Natural killer cell (primary cell): ENCODE data around the gene RWDD1. TPM values are rescaled to one million over a fixed set of nuclear protein-coding genes. Genes with fewer than 3 reads are reported as not detected.

Experiments
- ATAC-seq, 3 donors: fragments of 150-1000 bp in 2 of 3; fragments of 200-7000 bp in 1 of 3; cut with Tn5 transposase; 1 replicate in 1 of 3; 2 replicates in 2 of 3; pipeline ENCODE4 v1.10.0; 2021; ENCODE audit warnings: mild to moderate bottlenecking in 2 of 3, moderate library complexity in 2 of 3
- DNase-seq, 2 donors: peaks; one replicate each; pipeline versions ENCODE4 v3.0.0 to v3.0.0-alpha.2; 2013 to 2021; ENCODE audit warnings: mixed read lengths in 1 of 2
- H3K27ac ChIP-seq: one replicate; pipeline ENCODE4 v1.5.1; 2013; ENCODE audit warnings: mild to moderate bottlenecking, low read length
- H3K27me3 ChIP-seq: one replicate; pipeline ENCODE4 v1.6.1; 2013; ENCODE audit warnings: low read length; ENCODE audit not compliant: control insufficient read depth, insufficient read depth
- H3K36me3 ChIP-seq: one replicate; pipeline ENCODE4 v1.6.1; 2013; ENCODE audit warnings: low read length; ENCODE audit not compliant: control insufficient read depth, insufficient read depth
- H3K4me1 ChIP-seq: one replicate; pipeline ENCODE4 v1.6.1; 2013; ENCODE audit warnings: low read length; ENCODE audit not compliant: control insufficient read depth, insufficient read depth
- H3K4me3 ChIP-seq: one replicate; pipeline ENCODE4 v1.5.1; 2013; ENCODE audit warnings: low read length
- H3K9me3 ChIP-seq: one replicate; pipeline ENCODE4 v1.6.1; 2013; ENCODE audit warnings: low read length; ENCODE audit not compliant: control insufficient read depth, insufficient read depth
- H3K27ac Mint-ChIP-seq, 2 donors: one replicate each; pipeline ENCODE4 v1.8.0; 2022; ENCODE audit warnings: mild to moderate bottlenecking in 2 of 2, mixed read lengths in 2 of 2, moderate library complexity in 1 of 2
- H3K27me3 Mint-ChIP-seq, 2 donors: one replicate each; pipeline ENCODE4 v1.8.0; 2022; ENCODE audit warnings: low read depth in 2 of 2, mixed read lengths in 2 of 2
- H3K36me3 Mint-ChIP-seq: one replicate; pipeline ENCODE4 v1.8.0; 2022; ENCODE audit warnings: mixed read lengths
- H3K4me1 Mint-ChIP-seq, 2 donors: one replicate each; pipeline ENCODE4 v1.8.0; 2022; ENCODE audit warnings: mixed read lengths in 2 of 2
- H3K4me3 Mint-ChIP-seq: one replicate; pipeline ENCODE4 v1.8.0; 2022; ENCODE audit warnings: mild to moderate bottlenecking, moderate library complexity, mixed read lengths
- H3K9me3 Mint-ChIP-seq, 2 donors: one replicate each; pipeline ENCODE4 v1.8.0; 2022; ENCODE audit warnings: mixed read lengths in 2 of 2
- CTCF ChIP-seq: fragments of 200-600 bp; IDR thresholded peaks from one replicate; pipeline ENCODE4 v1.8.0; 2022; ENCODE audit warnings: antibody characterized with exemption
- WGBS: methylation state at CpG from one replicate; pipeline ENCODE4 v1.1.7; 2013; ENCODE audit warnings: missing lambda C conversion rate; ENCODE audit not compliant: insufficient coverage; 5-methylcytosine and 5-hydroxymethylcytosine counted together
- intact Hi-C: fragments of 100-400 bp; cut with micrococcal nuclease; formaldehyde crosslinking; loops from one replicate; pipeline ENCODE4 v1.14.2; 2022
- total RNA-seq, 4 donors: library from RNA; stranded (reverse); fragments of 120-200 nt in 1 of 4; gene quantifications; one replicate each; pipeline versions ENCODE4 v1.2.3 to v1.2.4, GENCODE V29; 2013 to 2022

Gene RWDD1
- total RNA-seq, 3 donors from 2014 or later (not counting 1 experiment from before 2014, with no cell fraction given) = 47.0 to 48.9 (median 47.1) TPM

- Histone ChIP-seq H3K4me1 (peaks cover 15% of the 10 kb centered on the region), H3K9me3 (no peaks in the 10 kb centered on the region), H3K27me3 (no peaks in the 10 kb centered on the region), H3K36me3 (no peaks in the 10 kb centered on the region), H3K27ac (no peak overlapping the region), H3K4me3 (peak overlapping the region; percentile 41)
- no peaks in the 10 kb centered on the region for H3K9me3 Mint-ChIP-seq
- H3K4me3 Mint-ChIP-seq = peak overlapping the region; percentile 41
- 1% methylated on average over 16 of the region's 16 CpGs for WGBS
- peaks cover 12 to 22% of the 10 kb centered on the region in 2 donors for H3K27me3 Mint-ChIP-seq
- peak in 1 of 2 donors; percentile 23 for DNase-seq
- no peaks in the 10 kb centered on the region for H3K36me3 Mint-ChIP-seq
- ATAC-seq = peak in 2 of 3 donors; percentile 27 to 28
- no peak for TF ChIP-seq CTCF
- peaks cover 14 to 15% of the 10 kb centered on the region in 2 donors for H3K4me1 Mint-ChIP-seq
- intact Hi-C loops = no loop called here
- peak overlapping the region in 1 of 2 donors; percentile 57 for H3K27ac Mint-ChIP-seq
These were observed 45.4 kb downstream of the RWDD1 start for GRCh38 chr6:116616737-116617053.

GRCh38 chr6:116624036-116624805 is 52.9 kb downstream of the RWDD1 start:
- TF ChIP-seq CTCF = no peak
- H3K27me3 ChIP-seq = no peaks in the 10 kb centered on the region
- no peak overlapping the region for H3K4me3 ChIP-seq
- H3K27ac ChIP-seq = no peak overlapping the region
- H3K4me1 Mint-ChIP-seq = no peaks in the 10 kb centered on the region
- intact Hi-C loops = no loop called here
- no peak for DNase-seq
- no peak overlapping the region for H3K4me3 Mint-ChIP-seq
- no peak overlapping the region for H3K27ac Mint-ChIP-seq
- H3K27me3 Mint-ChIP-seq = peaks cover 0 to 12% of the 10 kb centered on the region in 2 donors
- H3K9me3 Mint-ChIP-seq = no peaks in the 10 kb centered on the region
- WGBS = 86% methylated on average over 1 of the region's 3 CpGs
- H3K36me3 ChIP-seq = no peaks in the 10 kb centered on the region
- ATAC-seq = no peak
- no peaks in the 10 kb centered on the region for H3K36me3 Mint-ChIP-seq
- H3K4me1 ChIP-seq = no peaks in the 10 kb centered on the region
- H3K9me3 ChIP-seq = no peaks in the 10 kb centered on the region

GRCh38 chr6:116625872-116626271 is 54.6 kb downstream of the RWDD1 start:
- Histone ChIP-seq H3K4me1 (no peaks in the 10 kb centered on the region), H3K36me3 (no peaks in the 10 kb centered on the region), H3K27me3 (no peaks in the 10 kb centered on the region), H3K4me3 (no peak overlapping the region), H3K9me3 (no peaks in the 10 kb centered on the region), H3K27ac (no peak overlapping the region)
- Mint-ChIP-seq H3K27me3 (peaks cover 0 to 12% of the 10 kb centered on the region in 2 donors), H3K36me3 (no peaks in the 10 kb centered on the region), H3K9me3 (no peaks in the 10 kb centered on the region), H3K27ac (no peak overlapping the region), H3K4me1 (no peaks in the 10 kb centered on the region), H3K4me3 (no peak overlapping the region)
- no peak for TF ChIP-seq CTCF
- intact Hi-C loops = no loop called here
- WGBS = 100% methylated on average over 1 of the region's 3 CpGs
- ATAC-seq (no peak), DNase-seq (no peak)

- H3K27me3 Mint-ChIP-seq = no peaks in the 10 kb centered on the region
- H3K27ac Mint-ChIP-seq = no peak overlapping the region
- peaks cover 10% of the 10 kb centered on the region for H3K36me3 ChIP-seq
- 82% methylated on average over 1 of the region's 5 CpGs for WGBS
- no peak overlapping the region for H3K4me3 Mint-ChIP-seq
- H3K27me3 ChIP-seq = no peaks in the 10 kb centered on the region
- H3K4me3 ChIP-seq = no peak overlapping the region
- no peak overlapping the region for H3K27ac ChIP-seq
- DNase-seq = no peak
- peaks cover 7% of the 10 kb centered on the region for H3K36me3 Mint-ChIP-seq
- peaks cover 5% of the 10 kb centered on the region for H3K4me1 ChIP-seq
- H3K4me1 Mint-ChIP-seq = peaks cover 5 to 17% of the 10 kb centered on the region in 2 donors
- intact Hi-C loops = no loop called here
- TF ChIP-seq CTCF = no peak
- no peaks in the 10 kb centered on the region for H3K9me3 Mint-ChIP-seq
- no peaks in the 10 kb centered on the region for H3K9me3 ChIP-seq
- ATAC-seq = no peak
These were observed 58.3 kb downstream of the RWDD1 start for GRCh38 chr6:116629563-116629981.
